Vagina (tissue), 2 donors: Measurements from ENCODE around the gene BMERB1. TPM values are rescaled to one million over a fixed set of nuclear protein-coding genes. Genes with fewer than 3 reads are reported as not detected.
A peak's percentile ranks its signal among the peaks of the same experiment; 100 is the strongest.

Experiments
- DNase-seq, 2 donors: peaks; one replicate each; pipeline ENCODE4 v3.0.0-alpha.2; 2017; ENCODE audit errors: extremely low spot score in 2 of 2
- H3K27ac ChIP-seq: fragments of 200-600 bp; sonication (generic); one replicate; pipeline ENCODE4 v1.5.1; 2019
- H3K27me3 ChIP-seq: fragments of 200-600 bp; sonication (generic); one replicate; pipeline ENCODE4 v1.5.1; 2019
- H3K36me3 ChIP-seq, 2 donors: fragments of 200-600 bp; sonication (generic); one replicate each; pipeline ENCODE4 v1.5.1; 2017 to 2019
- H3K4me1 ChIP-seq: fragments of 200-600 bp; sonication (generic); one replicate; pipeline ENCODE4 v1.5.1; 2019
- H3K4me3 ChIP-seq, 2 donors: fragments of 200-600 bp; sonication (generic); 1 replicate in 1 of 2; 2 replicates in 1 of 2; pipeline ENCODE4 v1.5.1; 2016 to 2019
- H3K9me3 ChIP-seq: fragments of 200-600 bp; sonication (generic); one replicate; pipeline ENCODE4 v1.5.1; 2019
- POLR2A ChIP-seq, 2 donors: fragments of 450-650 bp; IDR thresholded peaks; one replicate each; pipeline ENCODE4 v1.6.1; 2017; ENCODE audit warnings: antibody characterized with exemption in 2 of 2, mild to moderate bottlenecking in 2 of 2, moderate library complexity in 2 of 2
- POLR2AphosphoS5 ChIP-seq, 2 donors: sonication (generic); formaldehyde crosslinking; IDR thresholded peaks; one replicate each; pipeline ENCODE4 v1.9.0; 2017; ENCODE audit warnings: antibody characterized with exemption in 2 of 2, mild to moderate bottlenecking in 2 of 2, low read depth in 1 of 2; ENCODE audit not compliant: insufficient read depth in 1 of 2
- intact Hi-C: fragments of 100-400 bp; cut with DNase I; formaldehyde crosslinking; loops from one replicate; pipeline ENCODE4 v1.15.1; 2023
- total RNA-seq: library from RNA; depleted of rRNA; stranded (reverse); fragments of >200 nt; gene quantifications from one replicate; pipeline ENCODE4 v1.2.3, GENCODE V29; 2016
- TF ChIP-seq, protein P1 (sequence below), 3 experiments: fragments of 450-650 bp in 2 of 3; fragments of 200-600 bp in 1 of 3; sonication (generic) in 1 of 3; IDR thresholded peaks; one replicate each; pipeline ENCODE4 v1.5.1; 2017 to 2019; ENCODE audit warnings: antibody characterized with exemption in 3 of 3, mild to moderate bottlenecking in 2 of 3, moderate library complexity in 2 of 3

BMERB1 gene
- total RNA-seq, 1 donor from 2014 or later, result 46.9 TPM

DNA sequence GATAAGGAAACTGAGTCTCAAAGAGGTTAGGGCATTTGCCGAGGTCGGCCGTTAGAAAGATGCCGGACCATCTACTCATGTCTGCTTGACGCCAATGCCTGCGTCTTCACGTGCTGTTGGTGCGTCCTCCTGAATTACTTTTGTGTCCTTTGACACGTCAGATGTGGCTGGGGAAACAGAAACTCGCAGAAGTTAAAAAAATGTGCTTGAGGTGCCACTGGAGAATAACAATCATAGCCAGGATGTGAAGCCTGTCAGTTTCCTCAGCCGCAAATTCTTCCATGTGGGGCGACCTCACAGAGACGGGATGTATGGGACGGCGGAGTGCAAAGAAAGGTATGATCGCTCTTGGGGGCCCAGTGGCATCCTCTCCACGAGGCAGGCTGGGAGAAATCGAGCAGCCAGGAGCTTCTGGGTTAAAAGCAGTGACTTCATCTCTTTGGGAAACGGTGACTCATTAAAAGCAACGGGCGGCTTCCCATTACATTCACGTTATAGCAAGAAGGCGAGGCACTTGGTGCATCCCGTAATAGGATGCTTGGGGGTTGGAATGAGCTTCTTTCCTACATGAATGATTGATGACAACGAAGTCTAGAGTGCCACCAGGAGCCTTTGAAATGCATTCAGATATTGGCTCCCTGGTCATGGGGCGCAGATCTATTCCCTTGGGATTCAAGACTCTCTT is 67.8 kb downstream of the BMERB1 start:
- H3K36me3 ChIP-seq, result no peaks in the 10 kb centered on the region
- no peaks in the 10 kb centered on the region for H3K27me3 ChIP-seq
- H3K4me3 ChIP-seq, result no peak overlapping the region
- peaks cover 13% of the 10 kb centered on the region for H3K4me1 ChIP-seq
- H3K27ac ChIP-seq, result peak overlapping the region; percentile 48
- DNase-seq, result no peak
- intact Hi-C loops, result no loop called here
- H3K9me3 ChIP-seq, result no peaks in the 10 kb centered on the region
- peak in 1 of 2 donors; percentile 18 for TF ChIP-seq POLR2AphosphoS5 (IDR thresholded peaks at IDR 0.05; ENCODE audit: insufficient read depth in 1 of 2, low read depth in 1 of 2)
- TF ChIP-seq, protein P1, sequence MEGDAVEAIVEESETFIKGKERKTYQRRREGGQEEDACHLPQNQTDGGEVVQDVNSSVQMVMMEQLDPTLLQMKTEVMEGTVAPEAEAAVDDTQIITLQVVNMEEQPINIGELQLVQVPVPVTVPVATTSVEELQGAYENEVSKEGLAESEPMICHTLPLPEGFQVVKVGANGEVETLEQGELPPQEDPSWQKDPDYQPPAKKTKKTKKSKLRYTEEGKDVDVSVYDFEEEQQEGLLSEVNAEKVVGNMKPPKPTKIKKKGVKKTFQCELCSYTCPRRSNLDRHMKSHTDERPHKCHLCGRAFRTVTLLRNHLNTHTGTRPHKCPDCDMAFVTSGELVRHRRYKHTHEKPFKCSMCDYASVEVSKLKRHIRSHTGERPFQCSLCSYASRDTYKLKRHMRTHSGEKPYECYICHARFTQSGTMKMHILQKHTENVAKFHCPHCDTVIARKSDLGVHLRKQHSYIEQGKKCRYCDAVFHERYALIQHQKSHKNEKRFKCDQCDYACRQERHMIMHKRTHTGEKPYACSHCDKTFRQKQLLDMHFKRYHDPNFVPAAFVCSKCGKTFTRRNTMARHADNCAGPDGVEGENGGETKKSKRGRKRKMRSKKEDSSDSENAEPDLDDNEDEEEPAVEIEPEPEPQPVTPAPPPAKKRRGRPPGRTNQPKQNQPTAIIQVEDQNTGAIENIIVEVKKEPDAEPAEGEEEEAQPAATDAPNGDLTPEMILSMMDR (IDR thresholded peaks at IDR 0.05), result no peak

DNA sequence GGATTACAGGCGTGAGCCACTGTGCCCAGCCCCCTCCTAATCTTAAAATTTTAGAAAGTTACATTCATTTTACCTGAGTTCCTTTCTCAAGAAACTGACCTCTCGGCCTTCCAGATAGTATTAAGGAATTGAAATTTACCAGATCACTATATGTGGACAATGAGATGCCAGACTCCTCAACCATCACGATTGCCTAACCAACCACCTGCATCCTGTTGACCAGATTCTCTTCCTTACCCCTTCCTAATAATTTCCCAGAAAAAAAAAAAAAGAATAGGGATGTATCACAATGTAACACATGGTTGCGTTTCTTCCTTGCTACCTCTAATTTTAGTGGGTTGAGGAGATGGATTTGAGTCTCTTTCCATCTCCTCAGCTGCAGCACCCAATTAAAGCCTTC is 72.1 kb downstream of the BMERB1 start:
- H3K27ac ChIP-seq, result peak overlapping the region; percentile 72
- TF ChIP-seq POLR2AphosphoS5 (IDR thresholded peaks at IDR 0.05; ENCODE audit: insufficient read depth in 1 of 2, low read depth in 1 of 2) (no peak), POLR2A (IDR thresholded peaks at IDR 0.05) (no peak)
- TF ChIP-seq, protein P1 (IDR thresholded peaks at IDR 0.05), result no peak
- H3K36me3 ChIP-seq, result no peaks in the 10 kb centered on the region
- H3K4me1 ChIP-seq, result peaks cover 22% of the 10 kb centered on the region
- H3K4me3 ChIP-seq, result no peak overlapping the region
- H3K9me3 ChIP-seq, result no peaks in the 10 kb centered on the region
- DNase-seq, result no peak
- intact Hi-C loops, result no loop called here
- no peaks in the 10 kb centered on the region for H3K27me3 ChIP-seq

DNA sequence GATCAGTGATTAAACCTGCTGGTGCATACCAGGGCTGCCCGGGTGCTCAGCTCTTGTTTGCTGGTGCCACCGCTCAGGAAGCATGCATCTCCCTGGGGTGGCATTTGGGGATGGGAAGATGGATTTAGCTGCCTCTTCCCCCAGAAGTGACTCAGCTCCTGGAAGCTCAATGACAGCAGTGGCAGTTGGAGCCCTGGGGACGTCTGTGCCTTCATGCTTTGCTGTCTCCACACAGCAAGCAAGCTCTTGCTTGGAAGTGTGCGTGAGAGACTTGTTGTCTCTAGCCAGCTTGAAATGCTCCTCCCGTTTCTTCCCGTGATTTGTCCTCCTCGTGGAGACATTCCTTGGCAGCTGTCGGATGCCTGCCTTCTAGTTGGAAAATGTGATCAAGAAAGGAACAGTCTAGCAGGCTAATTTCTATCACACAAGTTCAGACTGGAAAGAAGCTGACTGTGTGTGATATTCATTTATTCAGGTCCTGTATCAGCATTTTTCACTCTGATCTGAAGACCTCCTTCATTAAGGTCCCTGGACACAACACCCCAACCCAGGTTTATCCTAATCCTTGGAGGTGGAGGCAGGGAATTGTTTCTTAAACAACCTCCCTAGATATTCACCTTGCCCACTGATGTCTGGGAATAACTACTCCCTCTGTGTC is 73.0 kb downstream of the BMERB1 start:
- Histone ChIP-seq H3K4me1 (peaks cover 17% of the 10 kb centered on the region), H3K36me3 (no peaks in the 10 kb centered on the region), H3K27ac (peak overlapping the region; percentile 72), H3K4me3 (no peak overlapping the region), H3K9me3 (no peaks in the 10 kb centered on the region), H3K27me3 (no peaks in the 10 kb centered on the region)
- no peak for DNase-seq
- intact Hi-C loops, result no loop called here
- TF ChIP-seq POLR2AphosphoS5 (IDR thresholded peaks at IDR 0.05; ENCODE audit: insufficient read depth in 1 of 2, low read depth in 1 of 2) (peak in 1 of 2 donors; percentile 74), POLR2A (IDR thresholded peaks at IDR 0.05) (no peak)

DNA sequence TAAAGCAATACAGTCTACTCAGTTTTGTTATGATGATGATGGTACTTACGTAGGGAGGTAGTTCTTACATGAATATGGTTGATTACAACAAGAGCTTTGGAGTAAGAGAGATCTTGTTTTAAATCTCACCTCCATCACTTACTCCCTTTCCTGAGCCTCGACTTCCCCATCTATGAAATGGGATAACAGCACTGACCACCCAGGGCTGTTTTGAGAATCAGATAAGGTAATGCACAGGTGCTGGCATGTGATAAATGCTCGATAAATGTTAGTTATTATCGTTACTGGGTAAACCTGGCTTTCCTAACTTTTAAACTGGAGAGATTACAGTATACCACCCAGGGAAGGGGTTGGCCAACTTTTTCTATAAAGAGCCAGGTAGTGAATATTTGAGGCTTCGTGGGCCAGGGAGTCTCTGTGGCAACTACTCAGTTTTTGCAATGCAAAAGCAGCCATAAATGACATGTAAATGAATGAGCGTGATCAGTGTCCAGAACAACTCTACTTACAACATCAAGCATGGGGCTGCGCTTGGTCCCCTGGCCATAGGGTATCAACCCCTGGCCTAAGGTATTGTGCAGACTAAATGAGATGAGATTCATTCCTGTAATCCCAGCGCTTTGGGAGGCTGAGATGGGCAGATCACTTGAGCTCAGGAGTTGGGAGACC is 73.7 kb downstream of the BMERB1 start:
- H3K27me3 ChIP-seq, result no peaks in the 10 kb centered on the region
- no peaks in the 10 kb centered on the region for H3K36me3 ChIP-seq
- H3K27ac ChIP-seq, result peak overlapping the region; percentile 72
- H3K4me1 ChIP-seq, result peaks cover 16% of the 10 kb centered on the region
- TF ChIP-seq POLR2AphosphoS5 (IDR thresholded peaks at IDR 0.05; ENCODE audit: insufficient read depth in 1 of 2, low read depth in 1 of 2) (no peak), POLR2A (IDR thresholded peaks at IDR 0.05) (no peak)
- TF ChIP-seq, protein P1 (IDR thresholded peaks at IDR 0.05), result no peak
- no peaks in the 10 kb centered on the region for H3K9me3 ChIP-seq
- no peak for DNase-seq
- intact Hi-C loops, result no loop called here
- no peak overlapping the region for H3K4me3 ChIP-seq

DNA sequence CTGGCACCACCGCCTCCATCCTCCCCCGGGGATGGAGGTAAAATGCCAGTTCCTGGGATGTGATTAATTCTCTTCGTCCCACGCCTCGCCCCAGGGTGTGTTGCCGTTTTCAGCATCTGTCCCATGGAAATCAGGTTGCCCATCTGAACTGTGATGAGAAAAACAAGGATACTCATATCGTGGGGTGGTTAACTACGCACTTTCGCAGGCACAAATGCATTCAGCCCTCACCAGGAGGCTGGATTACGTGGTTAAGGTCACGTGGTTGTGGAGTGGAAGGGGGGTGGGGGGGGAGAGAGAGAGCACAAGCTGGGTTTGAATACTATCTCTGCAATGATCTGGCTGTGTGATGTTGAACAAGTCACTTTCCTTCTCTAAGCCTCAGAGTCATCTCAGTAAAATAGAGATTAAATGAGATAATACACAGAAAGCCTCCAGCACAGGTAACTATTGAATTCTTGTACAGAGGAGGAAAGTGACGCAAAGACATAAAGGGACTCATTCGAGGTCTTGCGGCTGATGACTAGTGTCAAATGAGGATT is 74.7 kb downstream of the BMERB1 start:
- Histone ChIP-seq H3K27ac (peak overlapping the region; percentile 11), H3K36me3 (no peaks in the 10 kb centered on the region), H3K4me3 (no peak overlapping the region), H3K9me3 (no peaks in the 10 kb centered on the region), H3K4me1 (peaks cover 16% of the 10 kb centered on the region), H3K27me3 (no peaks in the 10 kb centered on the region)
- intact Hi-C loops, result no loop called here
- no peak for TF ChIP-seq POLR2A (IDR thresholded peaks at IDR 0.05)
- TF ChIP-seq, protein P1 (IDR thresholded peaks at IDR 0.05), result no peak
- TF ChIP-seq POLR2AphosphoS5 (IDR thresholded peaks at IDR 0.05; ENCODE audit: insufficient read depth in 1 of 2, low read depth in 1 of 2), result no peak
- no peak for DNase-seq
